Measurements from ENCODE around the gene IRF8. TPM values are rescaled to one million over a fixed set of nuclear protein-coding genes. Genes with fewer than 3 reads are reported as not detected.
"Not testable (repeated sequence)": the region's sequence is repeated elsewhere in the genome, so short reads cannot be mapped to it uniquely, and the experiment has no call there.

IRF8 gene
- total RNA-seq, 1 experiment from 2014 or later: 0.05 TPM

GRCh38 chr16:85892760-85893159, 6.2 kb upstream of the IRF8 start:
- DNase-seq (ENCODE audit: low spot score): no peak

GRCh38 chr16:85894266-85894665, 4.7 kb upstream of the IRF8 start:
- no peak for DNase-seq (ENCODE audit: low spot score)

GRCh38 chr16:85897382-85897781, 1.6 kb upstream of the IRF8 start:
- DNase-seq (ENCODE audit: low spot score): no peak

GRCh38 chr16:85899444-85899843, 482 bp downstream of the IRF8 start:
- no peak for DNase-seq (ENCODE audit: low spot score)

- DNase-seq (ENCODE audit: low spot score): no peak
Measured at GRCh38 chr16:85900027-85900792, 1.2 kb downstream of the IRF8 start.

GRCh38 chr16:85901110-85901509, 2.1 kb downstream of the IRF8 start:
- DNase-seq (ENCODE audit: low spot score): no peak

GRCh38 chr16:85901773-85902365, 2.9 kb downstream of the IRF8 start:
- no peak for DNase-seq (ENCODE audit: low spot score)

GRCh38 chr16:85902366-85903155, 3.6 kb downstream of the IRF8 start:
- no peak for DNase-seq (ENCODE audit: low spot score)

- DNase-seq (ENCODE audit: low spot score): no peak
Measured at GRCh38 chr16:85903559-85903958, 4.6 kb downstream of the IRF8 start.

GRCh38 chr16:85905110-85906095, 6.4 kb downstream of the IRF8 start:
- no peak for DNase-seq (ENCODE audit: low spot score)

GRCh38 chr16:85906349-85906748, 7.4 kb downstream of the IRF8 start:
- DNase-seq (ENCODE audit: low spot score): no peak

- DNase-seq (ENCODE audit: low spot score): not testable (repeated sequence)
Measured at GRCh38 chr16:85907231-85907630, 8.3 kb downstream of the IRF8 start.

- DNase-seq (ENCODE audit: low spot score): no peak
Measured at GRCh38 chr16:85908444-85908843, 9.5 kb downstream of the IRF8 start.

GRCh38 chr16:85908889-85909589, 10.1 kb downstream of the IRF8 start:
- no peak for DNase-seq (ENCODE audit: low spot score)

- DNase-seq (ENCODE audit: low spot score): no peak
Measured at GRCh38 chr16:85909932-85910853, 11.2 kb downstream of the IRF8 start.

- DNase-seq (ENCODE audit: low spot score): no peak
Measured at GRCh38 chr16:85910854-85911247, 11.9 kb downstream of the IRF8 start.

GRCh38 chr16:85911251-85911930, 12.4 kb downstream of the IRF8 start:
- no peak for DNase-seq (ENCODE audit: low spot score)

GRCh38 chr16:85912211-85912974, 13.4 kb downstream of the IRF8 start:
- DNase-seq (ENCODE audit: low spot score): no peak
